Stimulated activated naive B cell treated with anti-CD40 and anti-IgM and Interleukin-4, amounts not matched to agents 10 μg/mL and 1 μg/mL and 100 μg/mL, for 72 hours (primary cell): ENCODE results near the gene VAV2.

Experiments used
- ATAC-seq, 2 donors: fragments of 150-1000 bp; cut with Tn5 transposase; replicated peaks; 2 replicates each; pipeline ENCODE4 v1.10.0; 2021; ENCODE audit warnings: moderate library complexity in 1 of 2
- DNase-seq: peaks from one replicate; pipeline ENCODE4 v3.0.0; 2021
- H3K27ac Mint-ChIP-seq: one replicate; pipeline ENCODE4 v1.8.0; 2022; ENCODE audit warnings: mild to moderate bottlenecking, mixed read lengths
- H3K27me3 Mint-ChIP-seq, 2 donors: one replicate each; pipeline ENCODE4 v1.8.0; 2022; ENCODE audit warnings: mixed read lengths in 2 of 2
- H3K36me3 Mint-ChIP-seq, 2 donors: one replicate each; pipeline ENCODE4 v1.8.0; 2022; ENCODE audit warnings: mixed read lengths in 2 of 2, mild to moderate bottlenecking in 1 of 2
- H3K4me1 Mint-ChIP-seq, 2 donors: one replicate each; pipeline ENCODE4 v1.8.0; 2022; ENCODE audit warnings: mixed read lengths in 2 of 2, mild to moderate bottlenecking in 1 of 2
- H3K4me3 Mint-ChIP-seq, 2 donors: one replicate each; pipeline ENCODE4 v1.8.0; 2022; ENCODE audit warnings: mild to moderate bottlenecking in 2 of 2, mixed read lengths in 2 of 2, moderate library complexity in 1 of 2
- H3K9me3 Mint-ChIP-seq, 2 donors: one replicate each; pipeline ENCODE4 v1.8.0; 2022; ENCODE audit warnings: mixed read lengths in 2 of 2, mild to moderate bottlenecking in 1 of 2

Gene VAV2

GRCh38 chr9:134031783-134032182 lies 39.7 kb upstream of the VAV2 start:
- Mint-ChIP-seq H3K27me3 (no peaks in the 10 kb centered on the region), H3K4me3 (no peak overlapping the region), H3K27ac (no peak overlapping the region), H3K36me3 (peaks cover 26 to 45% of the 10 kb centered on the region in 2 donors), H3K9me3 (peaks cover 0 to 2% of the 10 kb centered on the region in 2 donors), H3K4me1 (peaks cover 0 to 5% of the 10 kb centered on the region in 2 donors)
- no peak for DNase-seq
- no peak for ATAC-seq

- H3K27ac Mint-ChIP-seq, result no peak overlapping the region
- no peak overlapping the region for H3K4me3 Mint-ChIP-seq
- peaks cover 20 to 38% of the 10 kb centered on the region in 2 donors for H3K36me3 Mint-ChIP-seq
- no peaks in the 10 kb centered on the region for H3K9me3 Mint-ChIP-seq
- no peak for ATAC-seq
- peaks cover 2 to 12% of the 10 kb centered on the region in 2 donors for H3K4me1 Mint-ChIP-seq
- no peaks in the 10 kb centered on the region for H3K27me3 Mint-ChIP-seq
- no peak for DNase-seq
These were observed 38.8 kb upstream of the VAV2 start for GRCh38 chr9:134030821-134031470.

GRCh38 chr9:134029248-134030226 lies 37.4 kb upstream of the VAV2 start:
- no peaks in the 10 kb centered on the region for H3K9me3 Mint-ChIP-seq
- peaks cover 6 to 17% of the 10 kb centered on the region in 2 donors for H3K4me1 Mint-ChIP-seq
- no peak overlapping the region for H3K4me3 Mint-ChIP-seq
- ATAC-seq, result no peak
- H3K27ac Mint-ChIP-seq, result no peak overlapping the region
- peaks cover 13 to 29% of the 10 kb centered on the region in 2 donors for H3K36me3 Mint-ChIP-seq
- no peak for DNase-seq
- H3K27me3 Mint-ChIP-seq, result no peaks in the 10 kb centered on the region

- Mint-ChIP-seq H3K4me3 (no peak overlapping the region), H3K9me3 (no peaks in the 10 kb centered on the region)
These were observed 36.6 kb upstream of the VAV2 start for GRCh38 chr9:134028575-134029247.

GRCh38 chr9:134028076-134028475 lies 36.0 kb upstream of the VAV2 start:
- ATAC-seq (no peak), DNase-seq (no peak)
- Mint-ChIP-seq H3K9me3 (no peaks in the 10 kb centered on the region), H3K4me1 (peaks cover 6 to 22% of the 10 kb centered on the region in 2 donors), H3K27ac (no peak overlapping the region), H3K36me3 (peaks cover 11 to 20% of the 10 kb centered on the region in 2 donors), H3K27me3 (no peaks in the 10 kb centered on the region), H3K4me3 (no peak overlapping the region)

More at GRCh38 chr9:134028575-134029247, 36.6 kb upstream of the VAV2 start:
- DNase-seq, result no peak
- Mint-ChIP-seq H3K27me3 (no peaks in the 10 kb centered on the region), H3K27ac (no peak overlapping the region), H3K36me3 (peaks cover 13 to 24% of the 10 kb centered on the region in 2 donors), H3K4me1 (peaks cover 6 to 22% of the 10 kb centered on the region in 2 donors)
- ATAC-seq, result no peak

- peaks cover 7 to 16% of the 10 kb centered on the region in 2 donors for H3K36me3 Mint-ChIP-seq
- no peak for ATAC-seq
These were observed 35.4 kb upstream of the VAV2 start for GRCh38 chr9:134027561-134027960.

GRCh38 chr9:134026981-134027380 lies 34.9 kb upstream of the VAV2 start:
- Mint-ChIP-seq H3K36me3 (peaks cover 7 to 16% of the 10 kb centered on the region in 2 donors), H3K27me3 (no peaks in the 10 kb centered on the region), H3K9me3 (no peaks in the 10 kb centered on the region), H3K27ac (no peak overlapping the region), H3K4me1 (peaks cover 6 to 22% of the 10 kb centered on the region in 2 donors), H3K4me3 (no peak overlapping the region)
- ATAC-seq, result no peak
- no peak for DNase-seq

More at GRCh38 chr9:134027561-134027960, 35.4 kb upstream of the VAV2 start:
- Mint-ChIP-seq H3K9me3 (no peaks in the 10 kb centered on the region), H3K4me1 (peaks cover 6 to 22% of the 10 kb centered on the region in 2 donors), H3K27ac (no peak overlapping the region), H3K4me3 (no peak overlapping the region), H3K27me3 (no peaks in the 10 kb centered on the region)
- DNase-seq, result no peak

- Mint-ChIP-seq H3K4me3 (peak overlapping the region; percentile 85 to 88), H3K4me1 (peaks cover 6 to 22% of the 10 kb centered on the region in 2 donors), H3K27ac (no peak overlapping the region), H3K27me3 (no peaks in the 10 kb centered on the region), H3K36me3 (peaks cover 7 to 16% of the 10 kb centered on the region in 2 donors), H3K9me3 (no peaks in the 10 kb centered on the region)
- ATAC-seq (no peak), DNase-seq (no peak)
These were observed 34.5 kb upstream of the VAV2 start for GRCh38 chr9:134026581-134026980.

GRCh38 chr9:134025606-134026541 lies 33.8 kb upstream of the VAV2 start:
- Mint-ChIP-seq H3K27ac (peak overlapping the region; percentile 89), H3K4me3 (peak overlapping the region; percentile 85 to 88), H3K4me1 (peaks cover 6 to 22% of the 10 kb centered on the region in 2 donors), H3K27me3 (no peaks in the 10 kb centered on the region), H3K36me3 (peaks cover 3 to 12% of the 10 kb centered on the region in 2 donors), H3K9me3 (no peaks in the 10 kb centered on the region)
- peak; percentile 42 for DNase-seq
- ATAC-seq, result peak; percentile 56 to 66

GRCh38 chr9:134024828-134025605 lies 32.9 kb upstream of the VAV2 start, which contains the start of gene BRD3OS:
Gene BRD3OS, plus strand, starts transcription at chr9:134025481. Its CDS starts 1,267 bp downstream, at chr9:134026748.
- ATAC-seq (peak; percentile 92 to 93), DNase-seq (peak; percentile 91)
- Mint-ChIP-seq H3K4me3 (peak within 1 kb of the TSS; percentile 85 to 88), H3K9me3 (no peaks in the 10 kb centered on the region), H3K36me3 (peaks cover 3 to 9% of the 10 kb centered on the region in 2 donors), H3K27me3 (no peaks in the 10 kb centered on the region), H3K27ac (peak within 1 kb of the TSS; percentile 89), H3K4me1 (peaks cover 6 to 22% of the 10 kb centered on the region in 2 donors)

- Mint-ChIP-seq H3K4me3 (peak overlapping the region in 1 of 2 donors; percentile 85), H3K9me3 (no peaks in the 10 kb centered on the region), H3K4me1 (peaks cover 6 to 22% of the 10 kb centered on the region in 2 donors), H3K27ac (no peak overlapping the region), H3K36me3 (peaks cover 3 to 9% of the 10 kb centered on the region in 2 donors), H3K27me3 (no peaks in the 10 kb centered on the region)
- DNase-seq, result no peak
- ATAC-seq, result no peak
These were observed 32.2 kb upstream of the VAV2 start for GRCh38 chr9:134024214-134024792.

GRCh38 chr9:134014946-134015345 lies 22.8 kb upstream of the VAV2 start:
- Mint-ChIP-seq H3K27ac (no peak overlapping the region), H3K27me3 (no peaks in the 10 kb centered on the region), H3K36me3 (peaks cover 0 to 8% of the 10 kb centered on the region in 2 donors), H3K9me3 (peaks cover 0 to 2% of the 10 kb centered on the region in 2 donors), H3K4me3 (no peak overlapping the region), H3K4me1 (no peaks in the 10 kb centered on the region)
- ATAC-seq (no peak), DNase-seq (no peak)
